B cell (primary cell): ENCODE results near the gene CYTH2.
A peak's percentile ranks its signal among the peaks of the same experiment; 100 is the strongest.

Source experiments
- EZH2 ChIP-seq: IDR thresholded peaks from 2 replicates; pipeline ENCODE4 v1.6.1; 2012; ENCODE audit warnings: borderline replicate concordance, low read depth, mild to moderate bottlenecking, moderate library complexity, low read length; ENCODE audit not compliant: insufficient read depth, poor library complexity, severe bottlenecking
- TF ChIP-seq, protein P1 (sequence below): fragments of 200-600 bp; IDR thresholded peaks from one replicate; pipeline ENCODE4 v1.8.0; 2022; ENCODE audit warnings: antibody characterized with exemption, mild to moderate bottlenecking

DNA sequence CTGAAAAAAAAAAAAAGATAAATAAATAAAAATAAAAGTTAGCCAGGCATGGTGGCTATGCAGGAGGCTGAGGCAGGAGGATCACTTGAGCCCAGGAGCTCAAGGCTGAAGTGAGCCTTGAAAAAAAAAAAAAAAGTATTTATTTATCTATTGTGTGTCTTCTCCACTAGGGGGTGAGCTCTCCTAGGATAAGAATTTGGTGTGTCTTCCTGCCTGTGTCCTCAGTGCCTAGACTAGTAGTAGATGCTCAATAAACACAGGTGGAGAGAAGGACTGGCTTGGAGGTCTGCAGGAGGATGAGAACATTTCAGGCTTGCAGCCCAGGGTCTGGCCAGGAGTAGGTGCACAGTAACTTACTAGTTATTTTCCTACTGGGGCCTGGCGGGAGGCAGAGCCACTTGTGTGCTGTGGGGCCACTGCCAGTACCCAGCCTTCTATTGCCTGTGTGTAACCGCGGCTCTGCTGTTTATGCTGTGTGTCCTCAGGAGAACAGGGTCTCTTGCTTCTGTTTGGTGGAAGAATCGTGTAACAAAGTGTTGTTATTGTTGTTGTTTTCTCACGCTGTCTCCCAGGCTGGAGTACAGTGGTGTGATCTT is 37.1 kb downstream of the CYTH2 start:
- TF ChIP-seq, protein P1, sequence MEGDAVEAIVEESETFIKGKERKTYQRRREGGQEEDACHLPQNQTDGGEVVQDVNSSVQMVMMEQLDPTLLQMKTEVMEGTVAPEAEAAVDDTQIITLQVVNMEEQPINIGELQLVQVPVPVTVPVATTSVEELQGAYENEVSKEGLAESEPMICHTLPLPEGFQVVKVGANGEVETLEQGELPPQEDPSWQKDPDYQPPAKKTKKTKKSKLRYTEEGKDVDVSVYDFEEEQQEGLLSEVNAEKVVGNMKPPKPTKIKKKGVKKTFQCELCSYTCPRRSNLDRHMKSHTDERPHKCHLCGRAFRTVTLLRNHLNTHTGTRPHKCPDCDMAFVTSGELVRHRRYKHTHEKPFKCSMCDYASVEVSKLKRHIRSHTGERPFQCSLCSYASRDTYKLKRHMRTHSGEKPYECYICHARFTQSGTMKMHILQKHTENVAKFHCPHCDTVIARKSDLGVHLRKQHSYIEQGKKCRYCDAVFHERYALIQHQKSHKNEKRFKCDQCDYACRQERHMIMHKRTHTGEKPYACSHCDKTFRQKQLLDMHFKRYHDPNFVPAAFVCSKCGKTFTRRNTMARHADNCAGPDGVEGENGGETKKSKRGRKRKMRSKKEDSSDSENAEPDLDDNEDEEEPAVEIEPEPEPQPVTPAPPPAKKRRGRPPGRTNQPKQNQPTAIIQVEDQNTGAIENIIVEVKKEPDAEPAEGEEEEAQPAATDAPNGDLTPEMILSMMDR = peak; percentile 60
- TF ChIP-seq EZH2 = no peak
